ENCODE results near the gene PLCD1.
"Not testable (repeated sequence)": the region's sequence is repeated elsewhere in the genome, so short reads cannot be mapped to it uniquely, and the experiment has no call there.

The PLCD1 gene

DNA sequence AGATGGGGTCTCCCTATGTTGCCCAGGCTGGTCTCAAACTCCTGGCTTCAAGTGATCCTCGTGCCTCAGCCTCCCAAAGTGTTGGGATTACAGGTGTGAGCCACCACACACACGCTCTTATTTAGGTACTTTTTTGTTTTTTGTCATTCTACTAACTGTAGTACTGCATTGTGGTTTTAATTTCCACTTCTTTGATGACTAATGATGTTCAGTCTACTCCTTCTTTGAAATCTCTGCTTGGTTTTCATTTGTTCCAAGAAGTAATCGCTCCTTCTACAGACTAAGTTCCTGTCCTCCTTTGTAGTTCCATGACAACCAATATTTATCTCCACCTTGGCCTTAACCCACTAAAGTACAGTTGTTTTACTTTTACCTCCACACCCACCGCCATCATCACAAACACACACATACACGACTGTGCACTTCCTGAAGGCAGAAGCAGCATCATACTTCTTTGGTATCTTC is 9.0 kb upstream of the PLCD1 start:
- DNase-seq (ENCODE audit: low read depth), result no peak
- TF ChIP-seq, protein P1, sequence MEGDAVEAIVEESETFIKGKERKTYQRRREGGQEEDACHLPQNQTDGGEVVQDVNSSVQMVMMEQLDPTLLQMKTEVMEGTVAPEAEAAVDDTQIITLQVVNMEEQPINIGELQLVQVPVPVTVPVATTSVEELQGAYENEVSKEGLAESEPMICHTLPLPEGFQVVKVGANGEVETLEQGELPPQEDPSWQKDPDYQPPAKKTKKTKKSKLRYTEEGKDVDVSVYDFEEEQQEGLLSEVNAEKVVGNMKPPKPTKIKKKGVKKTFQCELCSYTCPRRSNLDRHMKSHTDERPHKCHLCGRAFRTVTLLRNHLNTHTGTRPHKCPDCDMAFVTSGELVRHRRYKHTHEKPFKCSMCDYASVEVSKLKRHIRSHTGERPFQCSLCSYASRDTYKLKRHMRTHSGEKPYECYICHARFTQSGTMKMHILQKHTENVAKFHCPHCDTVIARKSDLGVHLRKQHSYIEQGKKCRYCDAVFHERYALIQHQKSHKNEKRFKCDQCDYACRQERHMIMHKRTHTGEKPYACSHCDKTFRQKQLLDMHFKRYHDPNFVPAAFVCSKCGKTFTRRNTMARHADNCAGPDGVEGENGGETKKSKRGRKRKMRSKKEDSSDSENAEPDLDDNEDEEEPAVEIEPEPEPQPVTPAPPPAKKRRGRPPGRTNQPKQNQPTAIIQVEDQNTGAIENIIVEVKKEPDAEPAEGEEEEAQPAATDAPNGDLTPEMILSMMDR (IDR thresholded peaks at IDR 0.05; ENCODE audit: control insufficient read depth, insufficient read depth, low read depth, low read length, missing control alignments), result no peak
- no peak overlapping the region for H3K4me3 ChIP-seq (ENCODE audit: control insufficient read depth, low read depth, low read length)

DNA sequence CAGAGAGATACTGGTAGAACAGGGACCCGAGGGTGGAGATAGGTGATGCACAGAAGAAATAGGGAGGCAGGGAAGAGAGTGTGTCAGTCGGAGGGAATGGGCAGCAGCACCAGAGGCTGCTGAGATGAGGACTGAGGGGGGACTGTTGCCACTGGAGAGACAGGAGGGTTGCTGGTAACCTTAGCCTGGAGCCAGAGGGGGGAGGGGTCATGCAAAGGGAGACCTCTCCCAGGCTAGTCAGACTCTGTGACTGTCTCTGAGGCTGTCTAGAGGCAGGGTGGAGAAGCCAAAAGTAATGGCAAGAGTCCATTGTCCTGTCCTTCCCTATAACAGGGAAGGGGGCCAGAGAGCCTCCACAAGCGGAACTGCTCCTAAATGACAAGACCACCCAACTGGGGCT is 7.5 kb upstream of the PLCD1 start:
- H3K4me3 ChIP-seq (ENCODE audit: control insufficient read depth, low read depth, low read length), result no peak overlapping the region
- TF ChIP-seq, protein P1 (IDR thresholded peaks at IDR 0.05; ENCODE audit: control insufficient read depth, insufficient read depth, low read depth, low read length, missing control alignments), result no peak
- DNase-seq (ENCODE audit: low read depth), result no peak

DNA sequence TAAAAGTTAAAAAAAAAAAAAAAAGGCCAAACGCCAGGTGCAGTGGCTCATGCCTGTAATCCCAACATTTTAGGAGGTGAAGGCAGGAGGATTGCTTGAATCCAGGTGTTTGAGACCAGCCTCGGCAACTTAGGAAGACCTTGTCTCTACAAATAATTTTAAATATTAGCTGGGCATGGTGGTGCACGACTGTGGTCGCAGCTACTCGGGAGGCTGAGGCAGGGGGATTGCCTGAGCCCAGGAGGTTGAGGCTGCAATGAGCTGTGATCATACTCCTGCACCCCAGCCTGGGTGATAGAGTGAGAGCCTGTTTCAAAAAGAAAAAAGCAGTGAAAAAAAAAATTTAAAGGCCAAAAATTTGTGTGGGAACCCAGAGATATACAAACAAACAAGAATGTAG is 6.8 kb upstream of the PLCD1 start:
- DNase-seq (ENCODE audit: low read depth), result no peak
- TF ChIP-seq, protein P1 (IDR thresholded peaks at IDR 0.05; ENCODE audit: control insufficient read depth, insufficient read depth, low read depth, low read length, missing control alignments), result no peak
- no peak overlapping the region for H3K4me3 ChIP-seq (ENCODE audit: control insufficient read depth, low read depth, low read length)

DNA sequence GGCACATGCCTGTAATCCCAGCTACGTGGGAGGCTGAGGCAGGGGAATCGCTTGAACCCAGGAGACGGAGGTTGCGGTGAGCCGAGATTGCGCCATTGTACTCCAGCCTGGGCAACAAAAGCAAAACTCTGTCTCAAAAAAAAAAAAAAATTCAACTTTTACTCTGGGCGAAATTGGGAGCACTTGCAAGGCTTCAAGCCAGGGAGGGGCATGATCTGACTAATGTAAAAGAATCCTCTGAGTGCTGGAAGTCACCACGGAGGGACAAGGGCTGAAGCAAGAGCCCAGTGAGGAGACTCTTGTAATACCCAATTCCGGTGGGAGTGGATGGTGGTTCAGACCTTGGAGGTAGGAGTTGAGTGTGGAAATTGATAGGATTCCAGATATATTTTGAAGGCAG is 4.9 kb upstream of the PLCD1 start:
- not testable (repeated sequence) for H3K4me3 ChIP-seq (ENCODE audit: control insufficient read depth, low read depth, low read length); DNase-seq (ENCODE audit: low read depth)

DNA sequence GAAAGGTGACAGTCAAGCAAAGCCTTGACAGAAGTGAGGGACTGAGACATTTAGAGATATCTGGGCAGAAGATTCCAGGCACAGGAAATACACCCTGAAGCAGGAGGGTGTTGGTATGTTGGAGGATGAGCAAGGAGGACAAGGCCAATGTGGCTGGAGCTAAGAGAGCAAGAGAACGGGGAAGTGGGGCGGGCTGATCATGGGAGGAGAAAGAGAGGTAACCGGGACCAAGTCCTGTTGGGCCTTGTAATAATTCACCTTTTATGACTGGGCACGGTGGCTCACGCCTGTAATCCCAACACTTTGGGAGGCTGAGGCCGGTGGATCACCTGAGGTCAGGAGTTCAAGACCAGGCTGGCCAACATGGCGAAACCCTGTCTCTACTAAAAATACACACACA is 4.1 kb upstream of the PLCD1 start:
- not testable (repeated sequence) for H3K4me3 ChIP-seq (ENCODE audit: control insufficient read depth, low read depth, low read length); DNase-seq (ENCODE audit: low read depth)

DNA sequence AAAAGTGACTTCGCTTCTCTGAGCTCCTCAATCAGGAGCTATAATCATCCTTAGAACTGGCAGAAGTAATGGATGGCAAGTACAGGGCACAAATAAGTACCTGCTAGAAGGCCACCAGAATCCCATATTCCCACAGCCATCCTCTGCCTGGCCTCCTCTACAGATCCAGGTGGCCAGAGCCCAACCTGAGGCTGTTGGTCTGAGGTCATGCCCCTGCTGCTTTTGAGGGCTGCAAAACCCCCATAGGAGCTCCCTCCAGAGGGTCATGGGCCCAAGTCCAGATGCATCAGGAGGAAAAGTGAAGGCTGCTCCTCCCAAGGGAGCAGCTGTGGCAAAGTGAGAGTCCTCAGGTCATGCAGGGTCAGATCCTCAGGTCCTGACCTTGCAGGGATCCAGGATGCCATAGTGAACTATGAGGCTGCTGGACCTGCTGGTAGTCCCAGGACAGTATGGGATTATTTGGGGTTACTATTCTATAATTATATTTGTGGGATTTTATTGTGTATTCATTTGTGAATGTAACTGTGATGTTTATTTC is 3.0 kb upstream of the PLCD1 start:
- no peak for DNase-seq (ENCODE audit: low read depth)
- TF ChIP-seq, protein P1 (IDR thresholded peaks at IDR 0.05; ENCODE audit: control insufficient read depth, insufficient read depth, low read depth, low read length, missing control alignments), result no peak
- no peak overlapping the region for H3K4me3 ChIP-seq (ENCODE audit: control insufficient read depth, low read depth, low read length)

DNA sequence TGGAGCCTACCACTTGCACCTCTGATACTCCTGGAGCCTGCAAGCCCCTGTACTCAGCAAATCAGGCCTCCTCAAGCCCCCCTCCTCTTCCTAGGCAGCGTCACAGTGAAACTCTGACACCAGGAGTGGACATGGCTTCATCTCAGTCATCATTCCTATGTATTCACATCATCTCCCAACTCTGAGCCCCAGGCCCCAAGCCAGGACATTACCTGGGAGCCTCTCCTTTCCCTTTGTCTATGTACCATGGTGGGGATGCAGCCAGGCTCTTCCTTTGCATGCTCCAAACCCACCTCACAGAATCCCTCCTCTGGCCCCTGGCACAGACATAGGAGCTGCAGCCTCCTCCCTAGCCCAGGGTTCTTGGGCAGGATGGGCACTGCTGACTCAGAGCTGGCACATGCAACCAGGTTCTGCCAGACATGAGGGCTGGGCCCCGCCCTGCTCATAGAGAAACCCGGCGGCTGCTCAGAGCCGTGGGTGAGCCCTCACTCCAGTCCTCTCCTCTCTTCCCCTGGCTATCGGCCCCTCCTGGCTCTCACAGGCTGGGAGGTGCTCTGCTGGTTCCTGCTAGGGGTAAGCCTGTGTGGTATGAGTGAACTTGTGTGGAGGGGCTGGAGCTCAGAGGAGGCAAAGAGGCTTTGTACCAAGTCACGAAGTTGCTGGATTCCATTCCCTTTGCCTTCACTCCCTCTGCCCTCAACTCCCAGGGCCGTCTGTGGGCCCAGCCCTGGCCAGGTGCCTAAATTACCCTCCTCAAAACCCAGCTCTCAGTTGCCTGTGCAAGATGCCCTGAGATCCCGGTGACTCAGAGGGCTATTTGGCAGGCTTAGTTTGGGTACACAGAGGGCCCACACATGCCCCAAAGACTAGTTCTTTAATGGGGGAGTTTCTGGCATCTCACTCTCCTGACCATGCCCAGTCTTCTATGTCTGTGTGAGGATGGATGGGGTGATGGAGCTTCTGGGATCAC is 1.9 kb upstream of the PLCD1 start:
- no peak overlapping the region for H3K4me3 ChIP-seq (ENCODE audit: control insufficient read depth, low read depth, low read length)
- no peak for DNase-seq (ENCODE audit: low read depth)

More for the DNA sequence above, 1.9 kb upstream of the PLCD1 start:
- TF ChIP-seq, protein P1 (IDR thresholded peaks at IDR 0.05; ENCODE audit: control insufficient read depth, insufficient read depth, low read depth, low read length, missing control alignments), result no peak
